Stimulated activated CD4-positive, alpha-beta T cell treated with anti-CD3 and anti-CD28 coated beads, Interleukin-12 subunit alpha, Interleukin-12 subunit beta, amount 100 ng/mL, for 4 hours (primary cell): ENCODE results near the gene KANSL1.
"Not testable (repeated sequence)": the region's sequence is repeated elsewhere in the genome, so short reads cannot be mapped to it uniquely, and the experiment has no call there.

Source experiments
- DNase-seq: peaks from one replicate; pipeline ENCODE4 v3.0.0-alpha.2; 2020

The KANSL1 gene

GRCh38 chr17:46108550-46109110 lies 84.6 kb downstream of the KANSL1 start:
- DNase-seq, result no peak

DNA sequence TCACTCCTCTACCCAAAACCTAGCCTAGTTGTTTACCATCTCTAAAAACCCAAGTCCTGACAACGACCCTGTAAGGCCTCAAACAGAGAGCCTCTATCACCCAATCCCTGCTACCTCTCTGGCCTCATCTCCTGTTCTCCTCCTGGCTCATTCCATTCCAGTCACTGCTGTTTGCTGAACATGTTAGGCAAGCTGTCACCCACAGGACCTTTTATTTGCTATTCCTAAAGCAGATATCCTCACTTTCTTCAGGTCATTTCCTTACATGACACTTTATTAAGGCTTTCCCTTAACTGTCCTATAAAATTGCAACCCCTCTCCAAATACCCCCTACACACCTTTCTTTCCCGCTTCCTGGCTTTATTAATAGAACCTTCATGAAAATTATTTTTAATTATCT lies 85.1 kb downstream of the KANSL1 start:
- DNase-seq, result no peak

- DNase-seq, result no peak
Observed at GRCh38 chr17:46106966-46107644, 86.1 kb downstream of the KANSL1 start.

GRCh38 chr17:46102806-46103205 lies 90.4 kb downstream of the KANSL1 start:
- not testable (repeated sequence) for DNase-seq

GRCh38 chr17:46101785-46102617 lies 91.2 kb downstream of the KANSL1 start:
- DNase-seq, result not testable (repeated sequence)

DNA sequence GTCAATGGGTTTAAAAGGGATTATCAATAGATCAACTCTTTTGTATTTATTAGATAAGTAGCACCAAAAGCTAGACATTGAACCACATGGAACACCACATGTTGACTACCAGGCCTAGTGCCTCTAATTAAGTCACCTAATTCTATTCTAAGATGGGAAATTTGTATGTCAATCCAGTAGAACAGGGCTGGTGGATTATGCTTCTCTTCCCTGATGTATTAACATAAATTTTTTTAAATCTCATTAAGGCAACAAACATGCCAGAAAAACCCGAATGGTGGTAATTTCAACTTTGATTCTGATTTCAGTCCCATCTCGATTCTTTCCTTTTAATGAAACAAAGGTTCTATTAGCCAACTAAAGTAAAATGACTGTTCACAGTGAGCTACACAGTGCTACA lies 92.6 kb downstream of the KANSL1 start:
- no peak for DNase-seq

- DNase-seq, result no peak
Observed at GRCh38 chr17:46099865-46100264, 93.4 kb downstream of the KANSL1 start.

GRCh38 chr17:46097497-46097896 lies 95.7 kb downstream of the KANSL1 start:
- DNase-seq, result no peak

- DNase-seq, result no peak
Observed at GRCh38 chr17:46092991-46093390, 100.2 kb downstream of the KANSL1 start.

DNA sequence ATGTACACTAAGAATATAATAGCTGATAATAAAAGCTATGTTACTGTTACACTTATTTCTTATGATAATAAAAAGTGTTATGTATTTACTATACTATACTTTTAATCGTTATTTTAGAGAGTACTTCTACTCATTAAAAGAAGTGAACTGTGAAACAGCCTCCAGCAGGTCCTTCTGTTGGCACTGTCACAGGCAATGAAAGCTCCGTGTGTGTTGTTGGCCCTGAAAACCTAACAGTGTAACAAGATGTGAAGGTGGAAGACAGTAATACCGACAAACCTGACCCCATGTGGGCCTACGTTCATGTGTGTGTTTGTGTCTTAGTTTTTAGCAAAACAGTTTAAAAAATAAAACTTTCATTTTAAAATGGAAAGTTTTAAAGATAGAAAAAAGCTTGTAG lies 102.4 kb downstream of the KANSL1 start:
- no peak for DNase-seq

DNA sequence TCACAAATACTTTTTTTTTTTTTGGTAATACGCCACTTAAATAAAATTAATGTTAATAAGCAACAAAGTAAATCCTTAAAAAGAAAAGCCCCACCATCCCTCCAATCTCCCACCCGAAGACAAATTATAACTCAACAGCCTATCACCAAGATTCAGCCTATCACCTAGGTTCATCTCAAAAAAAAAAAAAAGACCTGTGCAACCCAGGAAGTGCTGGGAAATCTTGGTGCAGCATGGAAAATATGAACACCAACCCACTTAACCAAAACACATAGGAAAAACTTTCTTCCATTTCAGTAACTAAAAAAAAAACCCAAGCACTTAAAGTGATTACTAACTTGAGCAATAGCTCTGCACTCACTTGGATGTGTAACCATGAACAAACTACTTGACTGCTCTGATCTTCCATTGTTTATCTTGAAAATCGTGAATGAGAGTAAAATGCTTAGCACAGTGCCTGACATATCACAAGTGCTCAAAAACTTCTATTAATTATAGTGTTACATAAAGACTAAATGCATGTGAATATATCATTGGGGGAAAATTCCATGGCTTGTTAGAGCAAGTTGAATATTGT lies 103.8 kb downstream of the KANSL1 start:
- no peak for DNase-seq

GRCh38 chr17:46088595-46088994 lies 104.6 kb downstream of the KANSL1 start:
- DNase-seq, result no peak

- not testable (repeated sequence) for DNase-seq
Observed at GRCh38 chr17:46087871-46088270, 105.4 kb downstream of the KANSL1 start.

DNA sequence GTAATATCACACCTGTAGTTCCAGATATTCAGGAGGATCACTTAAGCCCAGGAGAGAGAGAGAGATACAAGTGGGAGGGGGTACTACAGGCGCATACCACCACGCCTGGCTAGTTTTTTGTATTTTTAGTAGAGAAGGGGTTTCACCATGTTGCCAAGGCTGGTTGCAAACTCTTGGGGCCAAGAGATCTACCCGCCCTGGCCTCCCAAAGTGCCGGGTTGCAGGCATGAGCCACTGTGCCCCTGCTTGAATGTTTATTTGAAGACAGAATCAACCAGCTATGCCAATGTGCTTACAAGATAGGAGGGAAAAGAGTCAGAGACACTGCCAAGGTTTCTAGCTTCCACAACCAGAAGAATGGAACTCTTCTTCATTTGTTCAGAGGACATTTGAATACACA lies 106.4 kb downstream of the KANSL1 start:
- DNase-seq, result no peak

- DNase-seq, result no peak
Observed at GRCh38 chr17:46085522-46085921, 107.7 kb downstream of the KANSL1 start.

DNA sequence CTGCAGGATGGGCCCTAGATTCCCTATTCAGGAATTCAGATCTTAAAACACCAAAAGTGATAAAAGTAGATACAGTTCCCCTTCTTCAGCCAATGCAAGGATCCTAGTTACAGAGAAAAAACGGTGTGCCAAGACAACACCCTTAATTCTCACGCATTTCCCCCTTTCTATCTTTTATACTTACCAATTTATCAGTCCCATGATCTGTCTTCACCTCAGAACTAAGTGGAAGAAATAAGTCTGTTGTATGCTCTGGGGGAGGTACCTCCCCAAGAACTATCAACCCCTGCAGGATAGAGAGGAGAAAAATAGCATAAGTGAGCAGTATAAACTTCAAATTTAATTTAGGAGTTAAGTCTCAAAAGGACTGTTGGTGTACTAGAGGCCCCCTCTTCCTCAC lies 111.0 kb downstream of the KANSL1 start:
- no peak for DNase-seq

DNA sequence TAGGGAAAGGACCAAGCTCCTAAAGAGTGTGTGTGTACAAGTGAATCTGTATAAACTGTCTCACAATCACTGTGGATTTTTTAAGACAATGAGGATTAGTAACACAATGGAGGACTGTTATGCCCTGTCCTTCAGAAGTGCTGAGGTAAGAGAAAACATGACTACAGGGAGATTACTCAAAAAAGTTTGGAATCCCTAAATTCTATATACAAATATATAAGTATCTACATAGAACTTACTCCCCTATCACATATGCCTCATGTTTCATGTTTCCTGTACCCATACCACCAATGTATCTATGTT lies 112.3 kb downstream of the KANSL1 start:
- DNase-seq, result no peak

DNA sequence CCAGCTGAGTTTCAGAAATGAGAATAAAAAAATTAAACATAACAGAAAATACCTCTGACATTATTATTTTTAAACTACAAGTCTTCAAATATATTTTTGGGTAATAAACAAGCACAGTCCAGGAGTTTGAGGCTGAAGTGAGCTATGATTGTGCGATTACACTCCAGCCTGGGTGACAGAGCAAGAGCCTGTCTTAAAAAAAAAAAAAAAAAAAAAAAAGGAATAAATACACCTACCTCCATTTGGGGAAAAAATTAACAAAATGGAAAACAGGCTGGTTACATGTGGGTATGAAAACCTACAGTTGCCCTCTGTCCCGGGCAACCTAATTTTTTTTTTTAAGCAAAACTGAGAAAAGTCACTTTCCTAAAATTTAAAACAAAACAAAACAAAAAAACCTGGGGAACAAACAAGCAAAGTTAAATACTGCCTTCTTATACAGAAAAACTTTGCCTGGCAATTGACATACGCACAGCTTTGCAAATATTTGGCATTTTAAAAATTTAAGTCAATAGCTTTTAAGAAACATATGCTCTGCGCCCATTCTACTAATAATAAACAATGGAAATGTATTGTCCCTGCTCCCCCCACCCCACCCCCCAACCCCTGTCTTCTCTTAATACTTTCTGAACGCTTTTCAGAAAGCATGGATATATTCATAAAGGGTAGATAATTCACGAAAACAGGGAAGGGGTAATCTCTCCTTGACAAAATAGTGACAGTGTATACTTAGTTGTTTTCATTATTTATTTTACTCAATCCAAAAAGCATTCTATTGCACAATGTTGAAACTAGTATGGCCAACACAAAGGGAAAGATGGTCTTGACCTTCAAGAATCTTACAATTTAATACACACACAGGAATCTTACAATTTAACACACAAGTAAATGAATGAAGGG lies 112.9 kb downstream of the KANSL1 start:
- DNase-seq, result no peak

DNA sequence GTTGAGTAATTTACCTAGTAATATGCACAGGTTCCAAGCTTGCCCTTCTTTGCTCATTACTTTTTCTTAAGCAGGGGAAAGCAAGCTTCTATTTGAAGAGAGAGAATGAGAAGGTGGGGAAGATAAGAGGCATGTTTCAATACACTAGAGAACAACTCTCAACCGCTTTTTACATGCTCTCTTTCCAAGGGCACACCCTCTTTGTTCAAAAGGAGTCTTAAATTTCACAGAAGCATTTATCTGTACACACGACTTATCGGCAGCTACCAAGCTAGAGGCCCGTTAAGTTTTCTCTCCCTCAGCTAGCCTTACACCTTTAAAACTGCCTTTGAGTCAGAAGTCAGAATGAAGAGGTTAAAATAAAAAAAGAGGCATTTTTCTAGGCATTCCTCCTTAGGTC lies 114.6 kb downstream of the KANSL1 start:
- no peak for DNase-seq

GRCh38 chr17:46074540-46074939 lies 118.7 kb downstream of the KANSL1 start:
- DNase-seq, result no peak

- no peak for DNase-seq
Observed at GRCh38 chr17:46072998-46073397, 120.2 kb downstream of the KANSL1 start.

- no peak for DNase-seq
Observed at GRCh38 chr17:46071796-46072195, 121.4 kb downstream of the KANSL1 start.

GRCh38 chr17:46064460-46064859 lies 128.8 kb downstream of the KANSL1 start:
- no peak for DNase-seq
